Measurements from ENCODE around the gene SELENOV. TPM values are rescaled to one million over a fixed set of nuclear protein-coding genes. Genes with fewer than 3 reads are reported as not detected.
A peak's percentile ranks its signal among the peaks of the same experiment; 100 is the strongest.

The SELENOV gene
- total RNA-seq, 3 donors from 2014 or later: not detected

DNA sequence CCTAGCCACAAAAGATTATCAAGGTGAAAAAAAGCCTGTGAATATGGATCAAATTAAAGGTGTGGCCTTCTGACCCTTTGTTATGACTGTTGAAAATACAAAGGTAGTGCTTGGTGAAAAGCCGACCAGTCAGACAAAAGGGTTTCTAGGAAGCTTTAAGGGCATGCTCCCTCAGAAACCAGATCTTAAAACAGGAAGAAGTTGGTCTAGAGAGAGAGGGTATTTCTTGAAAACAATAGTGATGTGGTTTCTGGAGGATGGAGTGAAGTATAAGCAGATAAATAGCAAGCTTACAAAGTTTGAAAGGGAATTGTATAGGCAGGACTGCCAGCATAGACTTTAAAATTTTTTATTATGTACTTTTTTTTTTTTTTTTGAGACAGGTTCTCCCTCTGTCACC, 30.0 kb downstream of the SELENOV start:
- no peak for ATAC-seq
- TF ChIP-seq, protein P1, sequence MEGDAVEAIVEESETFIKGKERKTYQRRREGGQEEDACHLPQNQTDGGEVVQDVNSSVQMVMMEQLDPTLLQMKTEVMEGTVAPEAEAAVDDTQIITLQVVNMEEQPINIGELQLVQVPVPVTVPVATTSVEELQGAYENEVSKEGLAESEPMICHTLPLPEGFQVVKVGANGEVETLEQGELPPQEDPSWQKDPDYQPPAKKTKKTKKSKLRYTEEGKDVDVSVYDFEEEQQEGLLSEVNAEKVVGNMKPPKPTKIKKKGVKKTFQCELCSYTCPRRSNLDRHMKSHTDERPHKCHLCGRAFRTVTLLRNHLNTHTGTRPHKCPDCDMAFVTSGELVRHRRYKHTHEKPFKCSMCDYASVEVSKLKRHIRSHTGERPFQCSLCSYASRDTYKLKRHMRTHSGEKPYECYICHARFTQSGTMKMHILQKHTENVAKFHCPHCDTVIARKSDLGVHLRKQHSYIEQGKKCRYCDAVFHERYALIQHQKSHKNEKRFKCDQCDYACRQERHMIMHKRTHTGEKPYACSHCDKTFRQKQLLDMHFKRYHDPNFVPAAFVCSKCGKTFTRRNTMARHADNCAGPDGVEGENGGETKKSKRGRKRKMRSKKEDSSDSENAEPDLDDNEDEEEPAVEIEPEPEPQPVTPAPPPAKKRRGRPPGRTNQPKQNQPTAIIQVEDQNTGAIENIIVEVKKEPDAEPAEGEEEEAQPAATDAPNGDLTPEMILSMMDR (IDR thresholded peaks at IDR 0.05): no peak
- no peaks in the 10 kb centered on the region for H3K9me3 ChIP-seq
- peaks cover 5% of the 10 kb centered on the region for H3K4me1 ChIP-seq (ENCODE audit: low read depth)
- no peak overlapping the region for H3K4me3 ChIP-seq
- DNase-seq: no peak
- intact Hi-C loops (cut with DNase I, micrococcal nuclease): no loop called here
- H3K36me3 ChIP-seq (ENCODE audit: low read depth): no peaks in the 10 kb centered on the region

DNA sequence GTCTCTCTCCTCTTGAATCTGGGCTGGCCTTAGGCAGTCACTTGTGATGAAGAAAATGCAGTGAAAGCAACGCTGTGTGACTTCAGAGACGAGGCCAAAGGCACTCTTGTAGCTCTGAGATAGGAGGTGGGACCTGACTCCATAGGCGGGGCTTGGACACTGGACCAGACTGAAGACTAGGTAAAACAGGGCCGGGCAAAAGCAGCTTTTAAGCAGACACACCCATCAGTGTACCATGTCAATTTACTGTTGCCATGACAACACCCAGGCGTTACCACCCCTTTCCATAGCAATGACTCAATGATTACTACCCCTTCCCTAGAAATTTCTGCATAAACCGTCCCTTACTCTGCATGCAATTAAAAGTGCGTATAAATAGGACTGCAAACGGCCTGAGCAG, 31.7 kb downstream of the SELENOV start:
- intact Hi-C loops (cut with DNase I, micrococcal nuclease): no loop called here
- ATAC-seq (peak; percentile 51), DNase-seq (no peak)
- Histone ChIP-seq H3K4me1 (ENCODE audit: low read depth) (no peaks in the 10 kb centered on the region), H3K36me3 (ENCODE audit: low read depth) (no peaks in the 10 kb centered on the region), H3K4me3 (no peak overlapping the region), H3K9me3 (no peaks in the 10 kb centered on the region)
- TF ChIP-seq, protein P1 (IDR thresholded peaks at IDR 0.05): no peak

DNA sequence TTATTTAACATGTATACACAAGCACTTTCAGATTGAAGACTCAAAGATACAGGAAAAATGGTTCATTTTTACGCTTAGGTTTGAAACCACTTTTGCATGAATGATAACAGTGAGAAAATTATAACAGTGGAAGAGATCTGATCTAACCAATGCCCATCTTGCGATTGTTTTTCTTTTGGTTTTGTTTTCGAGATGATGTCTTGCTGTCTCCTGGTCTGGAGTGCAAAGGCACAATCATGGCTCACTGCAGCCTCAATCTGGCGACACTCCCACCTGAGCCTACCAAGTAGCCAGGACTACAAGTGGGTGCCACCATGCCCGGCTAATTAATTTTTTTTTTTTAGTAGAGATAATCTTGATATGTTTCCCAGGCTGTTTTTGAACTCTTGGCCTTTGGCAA, 35.3 kb downstream of the SELENOV start:
- DNase-seq (no peak), ATAC-seq (no peak)
- intact Hi-C loops (cut with DNase I, micrococcal nuclease): loop anchor here (5.0 kb wide), 2 partner anchors 122 to 217 kb away; no protein-coding TSS in a partner anchor
- TF ChIP-seq, protein P1 (IDR thresholded peaks at IDR 0.05): no peak
- Histone ChIP-seq H3K4me1 (ENCODE audit: low read depth) (no peaks in the 10 kb centered on the region), H3K36me3 (ENCODE audit: low read depth) (no peaks in the 10 kb centered on the region), H3K9me3 (no peaks in the 10 kb centered on the region), H3K4me3 (no peak overlapping the region)

DNA sequence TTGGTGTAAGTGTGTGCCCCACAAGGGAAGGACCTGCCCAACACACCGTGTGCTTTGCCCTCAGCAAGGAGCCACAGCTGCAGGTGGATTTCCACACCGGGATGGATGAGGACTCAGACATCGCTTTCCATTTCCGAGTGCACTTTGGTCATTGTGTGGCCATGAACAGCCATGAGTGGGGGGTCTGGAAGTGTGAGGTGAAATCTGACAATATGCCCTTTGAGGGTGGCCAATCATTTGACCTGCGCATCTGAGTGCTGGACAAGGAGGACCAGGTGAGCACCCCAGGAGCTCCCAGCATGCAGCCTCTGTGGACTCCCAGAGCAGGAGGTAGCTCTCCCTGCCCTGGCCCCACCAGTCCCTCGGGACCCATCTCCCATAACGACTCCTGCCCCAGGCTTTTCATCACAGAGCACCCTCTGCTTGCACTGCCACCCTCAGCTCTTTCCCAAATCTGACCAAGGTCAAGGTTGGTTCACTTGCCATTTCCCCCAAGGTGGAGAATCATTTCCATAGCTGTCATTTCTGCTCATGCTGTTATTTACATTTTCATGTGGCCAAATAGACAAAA, 38.2 kb downstream of the SELENOV start:
- DNase-seq (no peak), ATAC-seq (no peak)
- TF ChIP-seq, protein P1 (IDR thresholded peaks at IDR 0.05): no peak
- intact Hi-C loops (cut with DNase I, micrococcal nuclease): loop anchor here (5.0 kb wide), 2 partner anchors 119 to 214 kb away; no protein-coding TSS in a partner anchor
- Histone ChIP-seq H3K9me3 (no peaks in the 10 kb centered on the region), H3K36me3 (ENCODE audit: low read depth) (no peaks in the 10 kb centered on the region), H3K4me3 (no peak overlapping the region), H3K4me1 (ENCODE audit: low read depth) (peaks cover 3% of the 10 kb centered on the region)

DNA sequence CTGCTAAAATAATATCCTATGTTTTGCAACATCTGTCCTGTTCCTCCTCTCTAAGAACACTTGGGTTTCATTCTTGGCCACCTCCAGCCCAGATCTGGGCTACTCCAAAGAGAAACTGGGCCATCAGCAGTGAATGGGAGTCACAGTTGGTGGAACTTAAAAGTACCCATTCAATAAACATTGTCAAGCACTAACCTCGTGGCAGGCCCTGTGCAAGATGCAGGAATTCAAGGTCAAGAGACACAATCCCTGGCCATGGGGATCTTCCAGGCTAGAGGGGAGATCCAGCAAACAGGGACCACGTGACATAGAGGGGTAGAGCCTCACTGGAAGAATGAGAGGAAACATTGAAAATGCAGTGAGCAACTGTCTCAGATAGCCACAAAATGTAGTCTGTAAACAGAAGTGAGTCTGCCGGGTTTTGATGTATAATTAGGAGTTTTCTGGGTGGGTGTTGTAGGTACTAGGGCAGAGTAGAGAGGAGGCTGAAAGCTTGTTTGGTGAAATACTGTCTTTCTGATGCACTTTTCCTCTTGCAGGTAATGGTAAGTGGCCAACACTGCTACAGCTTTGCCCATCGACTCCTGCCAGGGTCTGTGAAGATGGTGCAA, 39.9 kb downstream of the SELENOV start:
- no peaks in the 10 kb centered on the region for H3K9me3 ChIP-seq
- no peak for DNase-seq
- H3K36me3 ChIP-seq (ENCODE audit: low read depth): no peaks in the 10 kb centered on the region
- no peak overlapping the region for H3K4me3 ChIP-seq
- ATAC-seq: no peak
- TF ChIP-seq, protein P1 (IDR thresholded peaks at IDR 0.05): no peak
- intact Hi-C loops (cut with DNase I, micrococcal nuclease): loop anchor here (5.0 kb wide), 2 partner anchors 117 to 212 kb away; no protein-coding TSS in a partner anchor
- peaks cover 3% of the 10 kb centered on the region for H3K4me1 ChIP-seq (ENCODE audit: low read depth)

Data from mucosa of descending colon (tissue), 3 donors.